Tibial nerve (tissue), 3 donors: ENCODE data around the gene ZNF530.

Source experiments
- POLR2A ChIP-seq, 2 donors: fragments of 450-650 bp; IDR thresholded peaks; one replicate each; pipeline ENCODE4 v1.6.1; 2017; ENCODE audit warnings: antibody characterized with exemption in 2 of 2, mild to moderate bottlenecking in 2 of 2, moderate library complexity in 2 of 2
- TF ChIP-seq, protein P1 (sequence below), 5 experiments: fragments of 200-600 bp in 3 of 5; fragments of 450-650 bp in 2 of 5; sonication (generic) in 3 of 5; IDR thresholded peaks; one replicate each; pipeline ENCODE4 v1.5.1; 2016 to 2019; ENCODE audit warnings: antibody characterized with exemption in 5 of 5, mild to moderate bottlenecking in 3 of 5, moderate library complexity in 2 of 5

DNA sequence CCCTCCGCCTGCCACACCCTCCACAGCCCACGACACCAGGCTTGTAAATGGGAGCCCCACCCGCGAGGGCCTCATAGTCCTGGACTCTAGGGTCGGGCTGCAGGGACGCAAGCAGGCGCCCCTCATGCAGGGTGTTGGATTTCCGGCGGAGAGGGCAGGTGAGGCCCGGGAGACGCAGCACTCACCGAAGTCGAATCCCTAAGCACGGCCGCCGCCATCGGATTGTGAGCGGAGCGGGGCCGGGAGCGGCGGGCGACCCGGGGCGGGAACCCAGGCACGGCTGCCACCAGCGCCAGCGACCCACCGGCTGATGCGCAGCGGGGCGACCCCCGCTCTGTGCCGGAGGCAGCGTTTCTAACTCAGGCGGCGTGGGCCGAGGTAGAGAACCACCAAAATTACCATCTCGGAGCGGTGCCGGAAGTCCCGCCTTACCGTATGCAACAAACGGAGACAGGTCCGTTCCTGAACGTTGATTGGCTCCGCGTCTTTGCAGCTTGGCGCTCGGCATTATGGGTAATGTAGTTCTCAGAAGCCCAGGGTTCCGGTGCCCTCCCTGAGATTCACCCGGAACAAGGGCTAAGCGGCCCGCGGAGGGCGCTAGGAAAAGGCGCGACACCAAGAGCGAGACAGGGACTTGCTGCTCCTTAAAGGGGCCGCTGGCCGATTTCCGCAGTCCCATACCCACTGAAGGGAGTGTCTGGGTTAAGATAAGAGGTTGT, 21.0 kb upstream of the ZNF530 start, which contains the start of gene ZNF416:
- TF ChIP-seq, protein P1, sequence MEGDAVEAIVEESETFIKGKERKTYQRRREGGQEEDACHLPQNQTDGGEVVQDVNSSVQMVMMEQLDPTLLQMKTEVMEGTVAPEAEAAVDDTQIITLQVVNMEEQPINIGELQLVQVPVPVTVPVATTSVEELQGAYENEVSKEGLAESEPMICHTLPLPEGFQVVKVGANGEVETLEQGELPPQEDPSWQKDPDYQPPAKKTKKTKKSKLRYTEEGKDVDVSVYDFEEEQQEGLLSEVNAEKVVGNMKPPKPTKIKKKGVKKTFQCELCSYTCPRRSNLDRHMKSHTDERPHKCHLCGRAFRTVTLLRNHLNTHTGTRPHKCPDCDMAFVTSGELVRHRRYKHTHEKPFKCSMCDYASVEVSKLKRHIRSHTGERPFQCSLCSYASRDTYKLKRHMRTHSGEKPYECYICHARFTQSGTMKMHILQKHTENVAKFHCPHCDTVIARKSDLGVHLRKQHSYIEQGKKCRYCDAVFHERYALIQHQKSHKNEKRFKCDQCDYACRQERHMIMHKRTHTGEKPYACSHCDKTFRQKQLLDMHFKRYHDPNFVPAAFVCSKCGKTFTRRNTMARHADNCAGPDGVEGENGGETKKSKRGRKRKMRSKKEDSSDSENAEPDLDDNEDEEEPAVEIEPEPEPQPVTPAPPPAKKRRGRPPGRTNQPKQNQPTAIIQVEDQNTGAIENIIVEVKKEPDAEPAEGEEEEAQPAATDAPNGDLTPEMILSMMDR (IDR thresholded peaks at IDR 0.05) = peak in 3 of 5 experiments; percentile 8 to 41 (median 23)
- no peak for TF ChIP-seq POLR2A (IDR thresholded peaks at IDR 0.05)
